H9 (cell line): ENCODE measurements around the gene KLHL18. TPM values are rescaled to one million over a fixed set of nuclear protein-coding genes. Genes with fewer than 3 reads are reported as not detected.
A peak's percentile ranks its signal among the peaks of the same experiment; 100 is the strongest.

Source experiments
- DNase-seq: peaks from one replicate; pipeline ENCODE4 v3.0.0-alpha.2; 2017
- H2AFZ ChIP-seq: one replicate; pipeline ENCODE4 v1.6.1; 2013; ENCODE audit warnings: mild to moderate bottlenecking, low read length, control low read depth, moderate library complexity
- H2AK5ac ChIP-seq: 2 replicates; pipeline ENCODE4 v1.6.1; 2013; ENCODE audit warnings: low read length, control low read depth, mixed read lengths; ENCODE audit not compliant: insufficient read length
- H2BK120ac ChIP-seq: one replicate; pipeline ENCODE4 v1.6.1; 2013; ENCODE audit warnings: low read depth, mild to moderate bottlenecking, low read length, control low read depth, inconsistent platforms; ENCODE audit not compliant: poor library complexity, severe bottlenecking
- H2BK12ac ChIP-seq: 2 replicates; pipeline ENCODE4 v1.6.1; 2013; ENCODE audit warnings: low read length, control low read depth, mixed read lengths, low read depth; ENCODE audit not compliant: insufficient read length
- H2BK15ac ChIP-seq: 2 replicates; pipeline ENCODE4 v1.6.1; 2013; ENCODE audit warnings: low read depth, low read length, control low read depth
- H2BK20ac ChIP-seq: one replicate; pipeline ENCODE4 v1.6.1; 2013; ENCODE audit warnings: low read depth, mild to moderate bottlenecking, low read length, control low read depth, inconsistent platforms; ENCODE audit not compliant: poor library complexity, severe bottlenecking
- H2BK5ac ChIP-seq: 2 replicates; pipeline ENCODE4 v1.6.1; 2013; ENCODE audit warnings: low read length, control low read depth, mixed read lengths; ENCODE audit not compliant: insufficient read length
- H3K14ac ChIP-seq: 2 replicates; pipeline ENCODE4 v1.6.1; 2013; ENCODE audit warnings: low read length, control low read depth; ENCODE audit not compliant: insufficient read depth
- H3K18ac ChIP-seq: 2 replicates; pipeline ENCODE4 v1.6.1; 2013; ENCODE audit warnings: low read depth, mild to moderate bottlenecking, mixed read lengths, low read length, control low read depth; ENCODE audit not compliant: insufficient read length
- H3K23ac ChIP-seq: 2 replicates; pipeline ENCODE4 v1.6.1; 2013; ENCODE audit warnings: low read length, control low read depth, mixed read lengths, low read depth; ENCODE audit not compliant: insufficient read length
- H3K23me2 ChIP-seq: 2 replicates; pipeline ENCODE4 v1.6.1; 2013; ENCODE audit warnings: low read depth, mild to moderate bottlenecking, mixed read lengths, low read length, control low read depth; ENCODE audit not compliant: insufficient read length, poor library complexity, severe bottlenecking
- H3K27ac ChIP-seq: 2 replicates; pipeline ENCODE4 v1.5.1; 2013; ENCODE audit warnings: low read length, control low read depth, mixed read lengths, low read depth; ENCODE audit not compliant: insufficient read length
- H3K27me3 ChIP-seq: 2 replicates; pipeline ENCODE4 v1.6.1; 2013; ENCODE audit warnings: low read length, control low read depth, inconsistent platforms; ENCODE audit not compliant: insufficient read depth
- H3K4ac ChIP-seq: 2 replicates; pipeline ENCODE4 v1.6.1; 2013; ENCODE audit warnings: low read depth, mild to moderate bottlenecking, control low read depth, inconsistent platforms, low read length, moderate library complexity
- H3K4me1 ChIP-seq: 2 replicates; pipeline ENCODE4 v1.6.1; 2013; ENCODE audit warnings: low read length, control low read depth, inconsistent platforms; ENCODE audit not compliant: insufficient read depth
- H3K4me2 ChIP-seq: 2 replicates; pipeline ENCODE4 v1.6.1; 2013; ENCODE audit warnings: low read length, control low read depth, mixed read lengths; ENCODE audit not compliant: insufficient read length, insufficient read depth
- H3K56ac ChIP-seq: 2 replicates; pipeline ENCODE4 v1.6.1; 2013; ENCODE audit warnings: low read depth, mild to moderate bottlenecking, mixed read lengths, low read length, control low read depth; ENCODE audit not compliant: insufficient read length
- H3K79me1 ChIP-seq: 2 replicates; pipeline ENCODE4 v1.6.1; 2013; ENCODE audit warnings: low read depth, mild to moderate bottlenecking, moderate library complexity, low read length, control low read depth, inconsistent platforms; ENCODE audit not compliant: insufficient read depth, poor library complexity, severe bottlenecking
- H3K79me2 ChIP-seq: 2 replicates; pipeline ENCODE4 v1.6.1; 2013; ENCODE audit warnings: low read length, control low read depth, inconsistent platforms; ENCODE audit not compliant: insufficient read depth
- H3K9ac ChIP-seq: 2 replicates; pipeline ENCODE4 v1.6.1; 2013; ENCODE audit warnings: low read length, control low read depth, mixed read lengths; ENCODE audit not compliant: insufficient read length; ENCODE audit errors: extremely low read depth
- H3K9me3 ChIP-seq: one replicate; pipeline ENCODE4 v1.6.1; 2013; ENCODE audit warnings: low read depth, low read length, inconsistent platforms; ENCODE audit not compliant: control insufficient read depth
- H3T11ph ChIP-seq: one replicate; pipeline ENCODE4 v1.6.1; 2013; ENCODE audit warnings: mild to moderate bottlenecking, low read length, control low read depth, inconsistent platforms
- H4K20me1 ChIP-seq: one replicate; pipeline ENCODE4 v1.6.1; 2013; ENCODE audit not compliant: control insufficient read depth, insufficient read length, insufficient read depth
- H4K5ac ChIP-seq: 2 replicates; pipeline ENCODE4 v1.6.1; 2013; ENCODE audit warnings: low read depth, mild to moderate bottlenecking, mixed read lengths, low read length, control low read depth; ENCODE audit not compliant: insufficient read length
- H4K8ac ChIP-seq: replicated peaks from 2 replicates; pipeline ENCODE4 v1.6.1; 2013; ENCODE audit warnings: low read length, control low read depth, mixed read lengths, low read depth; ENCODE audit not compliant: insufficient read length
- H4K91ac ChIP-seq: 2 replicates; pipeline ENCODE4 v1.6.1; 2013; ENCODE audit warnings: low read depth, mild to moderate bottlenecking, moderate library complexity, mixed read lengths, low read length, control low read depth; ENCODE audit not compliant: insufficient read length
- H3K27ac Mint-ChIP-seq, 3 experiments: 2 replicates in 2 of 3; 3 replicates in 1 of 3; pipeline ENCODE4 v1.8.0; 2020 to 2021; ENCODE audit warnings: mixed read lengths in 3 of 3, mild to moderate bottlenecking in 1 of 3, moderate library complexity in 1 of 3
- H3K27me3 Mint-ChIP-seq: 2 replicates; pipeline ENCODE4 v1.8.0; 2021; ENCODE audit warnings: low read depth, mild to moderate bottlenecking, moderate library complexity, mixed read lengths
- H3K36me3 Mint-ChIP-seq, 3 experiments: 2 replicates in 2 of 3; 3 replicates in 1 of 3; pipeline ENCODE4 v1.8.0; 2020 to 2021; ENCODE audit warnings: low read depth in 3 of 3, mixed read lengths in 3 of 3; ENCODE audit not compliant: insufficient read depth in 1 of 3
- H3K4me1 Mint-ChIP-seq, 2 experiments: 2 replicates each; pipeline ENCODE4 v1.8.0; 2020; ENCODE audit warnings: mixed read lengths in 2 of 2
- H3K4me3 Mint-ChIP-seq, 2 experiments: 2 replicates in 1 of 2; 3 replicates in 1 of 2; pipeline ENCODE4 v1.8.0; 2020 to 2021; ENCODE audit warnings: mild to moderate bottlenecking in 2 of 2, mixed read lengths in 2 of 2, moderate library complexity in 1 of 2
- H3K9me3 Mint-ChIP-seq, 2 experiments: 2 replicates in 1 of 2; 3 replicates in 1 of 2; pipeline ENCODE4 v1.8.0; 2020; ENCODE audit warnings: mild to moderate bottlenecking in 2 of 2, mixed read lengths in 2 of 2, moderate library complexity in 1 of 2
- total RNA-seq: library from RNA; stranded (reverse); gene quantifications from 2 replicates; pipeline ENCODE4 v1.2.1, GENCODE V29; 2021
- TF ChIP-seq, protein P1 (sequence below): fragments of 200-600 bp; sonication (generic); conservative IDR thresholded peaks from 3 replicates; pipeline ENCODE4 v1.8.0; 2021; ENCODE audit warnings: antibody characterized with exemption, mild to moderate bottlenecking

KLHL18 gene
- total RNA-seq, 1 experiment from 2014 or later = 55.3 TPM

DNA sequence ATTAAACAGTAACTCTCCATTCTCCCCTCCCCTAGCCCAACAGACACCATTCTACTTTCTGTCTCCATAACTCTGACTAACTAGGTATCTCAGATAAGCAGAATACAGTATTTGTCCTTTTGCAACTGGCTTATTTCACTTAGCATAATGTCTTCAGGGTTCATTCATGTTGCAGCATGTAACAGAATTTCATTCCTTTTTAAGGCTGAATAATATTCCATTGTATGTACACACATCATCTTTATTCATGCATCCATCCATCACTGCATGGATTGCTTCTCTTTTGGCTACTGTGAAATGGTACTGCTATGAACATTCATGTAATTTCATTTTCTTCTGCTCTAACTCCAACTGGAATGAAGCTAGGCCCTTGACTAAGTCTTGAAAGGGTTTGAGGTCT is 96.1 kb downstream of the KLHL18 start:
- H3K4me3 Mint-ChIP-seq = peak overlapping the region; percentile 21 to 100; a peak in 1 of 5 replicates

More for the DNA sequence above, 96.1 kb downstream of the KLHL18 start:
- no peak overlapping the region for H3K14ac ChIP-seq
- no peaks in the 10 kb centered on the region for H3K27me3 ChIP-seq
- H3K4me1 Mint-ChIP-seq = peaks cover 26 to 33% of the 10 kb centered on the region in 2 experiments
- H2BK12ac ChIP-seq = no peak overlapping the region
- no peak overlapping the region for H3K27ac Mint-ChIP-seq
- H2BK15ac ChIP-seq = no peak overlapping the region
- no peak overlapping the region for H3K18ac ChIP-seq
- H3K27me3 Mint-ChIP-seq = peaks cover 2% of the 10 kb centered on the region; the same call in 1 of the 2 replicates
- no peak for DNase-seq
- H3K79me1 ChIP-seq = peaks cover 3% of the 10 kb centered on the region
- H2AK5ac ChIP-seq = no peak overlapping the region
- H3K23ac ChIP-seq = no peak overlapping the region
- H3K4ac ChIP-seq = no peak overlapping the region
- peaks cover 9% of the 10 kb centered on the region; the same call in 1 of the 2 replicates for H3K79me2 ChIP-seq
- no peak overlapping the region for H2BK20ac ChIP-seq
- no peak overlapping the region for H2BK5ac ChIP-seq
- H3K9me3 Mint-ChIP-seq = no peaks in the 10 kb centered on the region; a peak in 1 of 5 replicates
- TF ChIP-seq, protein P1, sequence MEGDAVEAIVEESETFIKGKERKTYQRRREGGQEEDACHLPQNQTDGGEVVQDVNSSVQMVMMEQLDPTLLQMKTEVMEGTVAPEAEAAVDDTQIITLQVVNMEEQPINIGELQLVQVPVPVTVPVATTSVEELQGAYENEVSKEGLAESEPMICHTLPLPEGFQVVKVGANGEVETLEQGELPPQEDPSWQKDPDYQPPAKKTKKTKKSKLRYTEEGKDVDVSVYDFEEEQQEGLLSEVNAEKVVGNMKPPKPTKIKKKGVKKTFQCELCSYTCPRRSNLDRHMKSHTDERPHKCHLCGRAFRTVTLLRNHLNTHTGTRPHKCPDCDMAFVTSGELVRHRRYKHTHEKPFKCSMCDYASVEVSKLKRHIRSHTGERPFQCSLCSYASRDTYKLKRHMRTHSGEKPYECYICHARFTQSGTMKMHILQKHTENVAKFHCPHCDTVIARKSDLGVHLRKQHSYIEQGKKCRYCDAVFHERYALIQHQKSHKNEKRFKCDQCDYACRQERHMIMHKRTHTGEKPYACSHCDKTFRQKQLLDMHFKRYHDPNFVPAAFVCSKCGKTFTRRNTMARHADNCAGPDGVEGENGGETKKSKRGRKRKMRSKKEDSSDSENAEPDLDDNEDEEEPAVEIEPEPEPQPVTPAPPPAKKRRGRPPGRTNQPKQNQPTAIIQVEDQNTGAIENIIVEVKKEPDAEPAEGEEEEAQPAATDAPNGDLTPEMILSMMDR = no peak
- H3T11ph ChIP-seq = no peak overlapping the region
- no peak overlapping the region for H3K4me2 ChIP-seq
- H4K91ac ChIP-seq = no peak overlapping the region
- H3K27ac ChIP-seq = no peak overlapping the region
- H2AFZ ChIP-seq = no peak overlapping the region
- no peak overlapping the region for H4K5ac ChIP-seq
- H3K56ac ChIP-seq = no peak overlapping the region
- H3K36me3 Mint-ChIP-seq = peaks cover 0 to 8% (median 8%) of the 10 kb centered on the region in 3 experiments; a peak in 5 of 7 replicates
- H3K9me3 ChIP-seq = no peaks in the 10 kb centered on the region
- H4K8ac ChIP-seq = no peak overlapping the region
- H2BK120ac ChIP-seq = no peak overlapping the region
- peaks cover 16% of the 10 kb centered on the region for H3K23me2 ChIP-seq
- H3K9ac ChIP-seq = no peak overlapping the region
- H4K20me1 ChIP-seq = no peaks in the 10 kb centered on the region
- no peaks in the 10 kb centered on the region for H3K4me1 ChIP-seq
